PC-3 (cell line): ENCODE results near the gene EXOSC3. TPM values are rescaled to one million over a fixed set of nuclear protein-coding genes. Genes with fewer than 3 reads are reported as not detected.

Experiments
- ATAC-seq: fragments of 200-7000 bp; cut with Tn5 transposase; 2 replicates; pipeline ENCODE4 v1.9.1; 2020; ENCODE audit warnings: mild to moderate bottlenecking, moderate library complexity
- BruUV-seq: library from RNA; stranded (reverse); fragments of 400-500 nt; replicated peaks from 2 replicates; lab custom pipeline; 2021; lab: Mats Ljungman, UMichigan
- CTCF ChIA-PET: fragments of 300-600 bp; sonication (Branson Sonifier 250); formaldehyde crosslinking; loops from one replicate; lab custom pipeline; 2022; ENCODE audit warnings: antibody characterized with exemption; lab: Charles Lee
- POLR2A ChIA-PET: fragments of 300-600 bp; sonication (Branson Sonifier 250); formaldehyde crosslinking; loops from one replicate; lab custom pipeline; 2022; ENCODE audit warnings: antibody characterized with exemption; ENCODE audit not compliant: unreplicated experiment; lab: Charles Lee
- DNase-seq: peaks from one replicate; pipeline ENCODE4 v3.0.0-alpha.2; 2015
- H2AFZ ChIP-seq: fragments of 300-600 bp; sonication (generic); 2 replicates; pipeline ENCODE4 v1.6.0; 2016; ENCODE audit warnings: antibody characterized with exemption, low read length
- H3F3A ChIP-seq: fragments of 300-600 bp; sonication (generic); one replicate; pipeline ENCODE4 v1.6.0; 2017; ENCODE audit warnings: antibody characterized with exemption, low read length, control low read depth, mild to moderate bottlenecking; ENCODE audit not compliant: unreplicated experiment
- H3K27ac ChIP-seq: fragments of 300-600 bp; sonication (generic); 2 replicates; pipeline ENCODE4 v1.5.1; 2016; ENCODE audit warnings: mild to moderate bottlenecking, low read length
- H3K27me3 ChIP-seq: fragments of 300-600 bp; sonication (generic); 2 replicates; pipeline ENCODE4 v1.6.1; 2016; ENCODE audit warnings: low read length, mixed read lengths
- H3K36me3 ChIP-seq: fragments of 300-600 bp; sonication (generic); 2 replicates; pipeline ENCODE4 v1.6.1; 2016; ENCODE audit warnings: low read depth, mixed run types, low read length, mixed read lengths
- H3K4me1 ChIP-seq: fragments of 300-600 bp; sonication (generic); 2 replicates; pipeline ENCODE4 v1.5.1; 2016; ENCODE audit warnings: low read length; ENCODE audit not compliant: insufficient read depth
- H3K4me2 ChIP-seq: fragments of 300-600 bp; sonication (generic); 2 replicates; pipeline ENCODE4 v1.6.0; 2016; ENCODE audit warnings: low read length
- H3K4me3 ChIP-seq: fragments of 300-600 bp; sonication (generic); 2 replicates; pipeline ENCODE4 v1.5.1; 2016; ENCODE audit warnings: mild to moderate bottlenecking, low read length, mixed read lengths
- H3K79me2 ChIP-seq: fragments of 300-600 bp; sonication (generic); 2 replicates; pipeline ENCODE4 v1.6.1; 2017; ENCODE audit warnings: low read length, mixed read lengths
- H3K9ac ChIP-seq: fragments of 300-600 bp; sonication (generic); 2 replicates; pipeline ENCODE4 v1.6.0; 2016; ENCODE audit warnings: mild to moderate bottlenecking, low read length
- H3K9me2 ChIP-seq: fragments of 300-600 bp; sonication (generic); replicated peaks from 2 replicates; pipeline ENCODE4 v1.6.1; 2016; ENCODE audit warnings: mixed run types, low read length, mixed read lengths
- H3K9me3 ChIP-seq: fragments of 300-600 bp; sonication (generic); 2 replicates; pipeline ENCODE4 v1.6.1; 2016; ENCODE audit warnings: low read length, mixed read lengths
- H4K20me1 ChIP-seq: fragments of 300-600 bp; sonication (generic); 2 replicates; pipeline ENCODE4 v1.6.1; 2016; ENCODE audit warnings: low read length, mixed read lengths
- EZH2 ChIP-seq: fragments of 300-600 bp; sonication (generic); IDR thresholded peaks from one replicate; pipeline ENCODE4 v1.6.1; 2017; ENCODE audit warnings: antibody characterized with exemption, mild to moderate bottlenecking, low read length; ENCODE audit not compliant: unreplicated experiment
- EZH2phosphoT487 ChIP-seq: fragments of 300-600 bp; sonication (generic); IDR thresholded peaks from 2 replicates; pipeline ENCODE4 v1.6.1; 2018; ENCODE audit warnings: mild to moderate bottlenecking, antibody characterized with exemption, low read length, borderline replicate concordance
- intact Hi-C: fragments of 100-400 bp; cut with micrococcal nuclease; formaldehyde crosslinking; loops from 2 replicates; pipeline ENCODE4 v1.9.0; 2023
- total RNA-seq: library from RNA; depleted of rRNA; stranded (reverse); fragments of >200 nt; gene quantifications from 2 replicates; pipeline ENCODE4 v1.2.3, GENCODE V29; 2014; rRNA removed
- TF ChIP-seq, protein P1 (sequence below): fragments of 300-600 bp; sonication (generic); conservative IDR thresholded peaks from 2 replicates; pipeline ENCODE4 v1.5.1; 2017; ENCODE audit warnings: antibody characterized with exemption, low read depth, mild to moderate bottlenecking, low read length

Gene EXOSC3
- total RNA-seq, 1 experiment from 2014 or later, result 98.3 TPM

DNA sequence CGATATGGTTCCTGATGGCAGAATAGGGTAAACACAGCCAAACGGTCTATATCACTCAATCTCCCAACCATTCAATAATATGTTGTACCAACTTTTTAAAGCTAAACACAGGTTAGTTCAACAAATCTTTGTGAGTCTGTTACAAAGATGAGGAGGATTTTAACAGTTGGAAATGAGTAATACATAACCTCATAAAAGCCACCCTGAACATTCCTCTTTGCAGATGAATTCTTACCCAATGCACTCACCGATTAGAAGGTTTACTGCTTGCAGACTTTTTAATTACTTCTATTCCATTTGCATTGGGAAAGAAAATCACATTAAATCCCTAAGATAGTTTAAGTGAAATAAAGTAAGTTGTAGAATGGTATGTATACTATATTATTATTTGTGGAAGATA, 54.6 kb downstream of the EXOSC3 start:
- intact Hi-C loops, result no loop called here
- no peaks in the 10 kb centered on the region for H3K9me2 ChIP-seq

More for the DNA sequence above, 54.6 kb downstream of the EXOSC3 start:
- no peaks in the 10 kb centered on the region for H3K27me3 ChIP-seq
- peak; percentile 46 for DNase-seq
- H3F3A ChIP-seq, result no peaks in the 10 kb centered on the region
- no peak overlapping the region for H3K9ac ChIP-seq
- ATAC-seq, result peak; percentile 92
- H2AFZ ChIP-seq, result no peak overlapping the region
- TF ChIP-seq, protein P1, sequence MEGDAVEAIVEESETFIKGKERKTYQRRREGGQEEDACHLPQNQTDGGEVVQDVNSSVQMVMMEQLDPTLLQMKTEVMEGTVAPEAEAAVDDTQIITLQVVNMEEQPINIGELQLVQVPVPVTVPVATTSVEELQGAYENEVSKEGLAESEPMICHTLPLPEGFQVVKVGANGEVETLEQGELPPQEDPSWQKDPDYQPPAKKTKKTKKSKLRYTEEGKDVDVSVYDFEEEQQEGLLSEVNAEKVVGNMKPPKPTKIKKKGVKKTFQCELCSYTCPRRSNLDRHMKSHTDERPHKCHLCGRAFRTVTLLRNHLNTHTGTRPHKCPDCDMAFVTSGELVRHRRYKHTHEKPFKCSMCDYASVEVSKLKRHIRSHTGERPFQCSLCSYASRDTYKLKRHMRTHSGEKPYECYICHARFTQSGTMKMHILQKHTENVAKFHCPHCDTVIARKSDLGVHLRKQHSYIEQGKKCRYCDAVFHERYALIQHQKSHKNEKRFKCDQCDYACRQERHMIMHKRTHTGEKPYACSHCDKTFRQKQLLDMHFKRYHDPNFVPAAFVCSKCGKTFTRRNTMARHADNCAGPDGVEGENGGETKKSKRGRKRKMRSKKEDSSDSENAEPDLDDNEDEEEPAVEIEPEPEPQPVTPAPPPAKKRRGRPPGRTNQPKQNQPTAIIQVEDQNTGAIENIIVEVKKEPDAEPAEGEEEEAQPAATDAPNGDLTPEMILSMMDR, result no peak
- TF ChIP-seq EZH2, result no peak
- no peak for TF ChIP-seq EZH2phosphoT487
- H3K36me3 ChIP-seq, result no peaks in the 10 kb centered on the region
- ChIA-PET POLR2A (no interaction called here), CTCF (no interaction called here)
- H3K9me3 ChIP-seq, result no peaks in the 10 kb centered on the region
- H3K4me2 ChIP-seq, result 0 out of 2 replicates have a peak overlapping the region, but pooled peaks have one; percentile 41
- no peak overlapping the region for H3K4me3 ChIP-seq
- H3K4me1 ChIP-seq, result peaks cover 11% of the 10 kb centered on the region; the same call in 1 of the 2 replicates
- H3K27ac ChIP-seq, result no peak overlapping the region
- no peaks in the 10 kb centered on the region for H3K79me2 ChIP-seq
- H4K20me1 ChIP-seq, result no peaks in the 10 kb centered on the region
- no TSS peak for BruUV-seq

Other genes starting within 250 kb of the EXOSC3 start
- gene FBXO10, start 208.7 kb downstream of the EXOSC3 start, total RNA-seq, result 2.6 and 5.1 TPM in 2 replicates
- gene TOMM5, start 192.5 kb downstream of the EXOSC3 start, total RNA-seq, result 220 and 252 TPM in 2 replicates
- not detected in 2 replicates for gene FRMPD1, start 134.1 kb downstream of the EXOSC3 start, total RNA-seq
- gene TRMT10B, start 31.3 kb downstream of the EXOSC3 start, total RNA-seq, result 1.1 and 3.4 TPM in 2 replicates
- 10.5 and 11.8 TPM in 2 replicates for gene DCAF10, start 15.7 kb upstream of the EXOSC3 start, total RNA-seq
- gene SLC25A51, start 119.1 kb upstream of the EXOSC3 start, total RNA-seq, result 24.1 and 30.6 TPM in 2 replicates